Kidney epithelial cell (primary cell): ENCODE results near the gene DRICH1. TPM values are rescaled to one million over a fixed set of nuclear protein-coding genes. Genes with fewer than 3 reads are reported as not detected.
"Not testable (repeated sequence)": the region's sequence is repeated elsewhere in the genome, so short reads cannot be mapped to it uniquely, and the experiment has no call there.

Source experiments
- DNase-seq: peaks from one replicate; pipeline ENCODE4 v3.0.0-alpha.2; 2010; ENCODE audit warnings: low read depth
- H3K27me3 ChIP-seq: 2 replicates; pipeline ENCODE4 v1.6.0; 2011; ENCODE audit warnings: low read length; ENCODE audit not compliant: control insufficient read depth, insufficient read depth
- H3K36me3 ChIP-seq: 2 replicates; pipeline ENCODE4 v1.5.1; 2011; ENCODE audit warnings: low read length; ENCODE audit not compliant: control insufficient read depth, insufficient read depth
- H3K4me3 ChIP-seq: 2 replicates; pipeline ENCODE4 v1.5.1; 2011; ENCODE audit warnings: low read depth, mild to moderate bottlenecking, control low read depth, low read length
- total RNA-seq: library from RNA; depleted of rRNA; stranded (reverse); fragments of >200 nt; gene quantifications from 2 replicates; pipeline ENCODE4 v1.2.3, GENCODE V29; 2015
- TF ChIP-seq, protein P1 (sequence below): IDR thresholded peaks from 2 replicates; pipeline ENCODE4 v1.5.1; 2011; ENCODE audit warnings: mild to moderate bottlenecking, moderate library complexity, low read length, control low read depth, inconsistent platforms; ENCODE audit not compliant: insufficient read depth, poor library complexity, severe bottlenecking

The DRICH1 gene
- total RNA-seq, 1 donor from 2014 or later, result not detected

DNA sequence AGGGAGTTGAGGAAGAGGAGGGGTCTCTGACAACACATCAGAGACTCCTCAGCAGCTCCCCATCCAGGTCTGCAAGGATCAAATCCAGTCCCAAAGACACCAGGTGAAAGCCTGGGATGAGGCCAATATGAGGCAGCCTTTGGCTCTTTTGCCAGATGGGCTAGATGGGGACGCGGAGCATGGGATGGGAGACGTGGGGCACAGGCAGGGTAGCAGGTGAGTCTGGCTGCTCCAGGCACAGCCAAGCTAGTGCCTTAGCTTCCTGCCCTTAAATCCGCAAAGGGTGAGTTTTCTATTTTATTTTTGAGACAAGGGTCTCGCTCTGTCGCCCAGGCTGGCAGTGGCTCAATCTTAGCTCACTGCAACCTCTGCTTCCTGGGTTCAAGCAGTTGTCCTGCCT, 19.6 kb upstream of the DRICH1 start:
- no peak overlapping the region for H3K4me3 ChIP-seq
- H3K27me3 ChIP-seq, result no peaks in the 10 kb centered on the region
- TF ChIP-seq, protein P1, sequence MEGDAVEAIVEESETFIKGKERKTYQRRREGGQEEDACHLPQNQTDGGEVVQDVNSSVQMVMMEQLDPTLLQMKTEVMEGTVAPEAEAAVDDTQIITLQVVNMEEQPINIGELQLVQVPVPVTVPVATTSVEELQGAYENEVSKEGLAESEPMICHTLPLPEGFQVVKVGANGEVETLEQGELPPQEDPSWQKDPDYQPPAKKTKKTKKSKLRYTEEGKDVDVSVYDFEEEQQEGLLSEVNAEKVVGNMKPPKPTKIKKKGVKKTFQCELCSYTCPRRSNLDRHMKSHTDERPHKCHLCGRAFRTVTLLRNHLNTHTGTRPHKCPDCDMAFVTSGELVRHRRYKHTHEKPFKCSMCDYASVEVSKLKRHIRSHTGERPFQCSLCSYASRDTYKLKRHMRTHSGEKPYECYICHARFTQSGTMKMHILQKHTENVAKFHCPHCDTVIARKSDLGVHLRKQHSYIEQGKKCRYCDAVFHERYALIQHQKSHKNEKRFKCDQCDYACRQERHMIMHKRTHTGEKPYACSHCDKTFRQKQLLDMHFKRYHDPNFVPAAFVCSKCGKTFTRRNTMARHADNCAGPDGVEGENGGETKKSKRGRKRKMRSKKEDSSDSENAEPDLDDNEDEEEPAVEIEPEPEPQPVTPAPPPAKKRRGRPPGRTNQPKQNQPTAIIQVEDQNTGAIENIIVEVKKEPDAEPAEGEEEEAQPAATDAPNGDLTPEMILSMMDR, result no peak
- DNase-seq, result no peak
- H3K36me3 ChIP-seq, result no peaks in the 10 kb centered on the region

DNA sequence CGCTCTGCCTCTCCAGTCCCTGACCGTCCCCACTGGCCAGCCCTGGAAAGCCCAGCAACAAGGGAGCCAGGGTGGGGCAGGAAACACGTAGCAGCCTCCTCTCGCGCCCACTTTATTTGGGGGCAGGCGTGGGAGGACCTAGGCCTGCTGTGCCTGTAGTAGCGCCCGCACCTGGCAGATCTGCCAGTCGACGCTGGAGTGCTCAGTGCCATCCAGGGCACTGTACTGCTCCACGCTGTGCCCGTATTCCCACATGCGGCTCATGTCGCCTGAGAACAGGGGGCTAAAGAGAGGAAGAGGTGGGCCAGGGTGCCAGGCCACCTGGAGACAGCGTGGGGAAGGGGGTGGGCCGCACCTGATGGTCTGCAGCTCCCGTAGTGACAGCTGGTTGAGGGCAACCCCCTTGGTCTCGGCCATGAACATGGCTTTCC, 17.0 kb upstream of the DRICH1 start:
- DNase-seq, result no peak
- Histone ChIP-seq H3K27me3 (no peaks in the 10 kb centered on the region), H3K4me3 (no peak overlapping the region), H3K36me3 (no peaks in the 10 kb centered on the region)
- TF ChIP-seq, protein P1, result no peak

DNA sequence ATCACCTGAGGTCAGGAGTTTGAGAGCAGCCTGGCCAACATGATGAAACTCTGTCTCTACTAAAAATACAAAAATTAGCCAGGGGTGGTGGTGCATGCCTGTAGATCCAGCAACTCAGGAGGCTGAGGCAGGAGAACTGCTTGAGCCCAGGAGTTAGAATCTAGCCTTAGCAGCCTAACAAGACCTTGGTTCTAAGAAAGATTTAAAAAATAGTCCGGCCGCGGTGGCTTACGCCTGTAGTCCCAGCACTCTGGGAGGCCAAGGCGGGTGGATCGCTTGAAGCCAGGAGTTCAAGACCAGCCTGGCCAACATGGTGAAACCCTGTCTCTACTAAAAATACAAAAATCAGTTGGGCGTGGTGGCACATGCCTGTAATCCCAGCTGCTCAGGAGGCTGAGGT, 14.4 kb upstream of the DRICH1 start:
- H3K27me3 ChIP-seq, H3K4me3 ChIP-seq, DNase-seq, H3K36me3 ChIP-seq: not testable (repeated sequence)

DNA sequence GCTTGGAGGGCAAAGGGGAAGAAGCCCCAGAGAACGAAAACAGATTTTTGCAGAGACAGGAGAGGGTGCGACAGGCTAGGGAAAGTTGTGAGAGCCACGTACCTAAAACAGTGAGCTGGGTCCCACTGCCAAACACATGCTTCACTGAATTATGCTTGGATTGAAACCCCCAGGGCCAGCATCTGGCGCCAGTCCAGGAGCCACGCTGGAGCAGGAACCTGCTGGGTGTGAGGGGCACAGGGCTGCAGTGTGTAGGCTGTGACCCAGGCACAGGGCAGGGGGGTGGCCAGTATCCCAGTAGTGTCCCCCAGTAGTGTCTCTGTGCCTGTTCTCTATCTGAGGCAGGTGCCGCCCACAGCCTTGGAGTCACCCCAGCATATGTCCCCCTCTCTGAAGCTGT, 8.1 kb upstream of the DRICH1 start:
- H3K27me3 ChIP-seq, DNase-seq, H3K4me3 ChIP-seq, H3K36me3 ChIP-seq: not testable (repeated sequence)

DNA sequence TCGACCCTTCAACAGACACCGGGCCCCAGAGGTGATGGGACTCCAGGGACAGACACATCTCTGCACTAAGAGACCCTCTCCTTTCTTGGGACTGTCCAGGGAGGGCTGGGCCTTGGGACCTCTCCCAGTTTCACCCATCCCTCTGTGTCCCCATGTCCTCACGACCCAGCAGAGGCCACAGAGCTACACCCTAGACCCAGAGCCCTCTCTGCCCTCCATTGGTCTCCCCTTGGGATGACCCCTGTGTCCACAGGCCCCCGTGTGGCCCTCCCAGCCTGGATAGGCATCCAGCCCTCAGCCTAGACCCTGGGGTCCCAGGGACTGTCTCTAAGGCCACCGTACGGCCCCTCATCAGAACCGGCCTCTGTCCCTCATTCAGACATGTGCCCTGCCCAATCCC, 7.5 kb upstream of the DRICH1 start:
- TF ChIP-seq, protein P1, result no peak
- DNase-seq, result no peak
- no peak overlapping the region for H3K4me3 ChIP-seq
- no peaks in the 10 kb centered on the region for H3K27me3 ChIP-seq
- H3K36me3 ChIP-seq, result no peaks in the 10 kb centered on the region

DNA sequence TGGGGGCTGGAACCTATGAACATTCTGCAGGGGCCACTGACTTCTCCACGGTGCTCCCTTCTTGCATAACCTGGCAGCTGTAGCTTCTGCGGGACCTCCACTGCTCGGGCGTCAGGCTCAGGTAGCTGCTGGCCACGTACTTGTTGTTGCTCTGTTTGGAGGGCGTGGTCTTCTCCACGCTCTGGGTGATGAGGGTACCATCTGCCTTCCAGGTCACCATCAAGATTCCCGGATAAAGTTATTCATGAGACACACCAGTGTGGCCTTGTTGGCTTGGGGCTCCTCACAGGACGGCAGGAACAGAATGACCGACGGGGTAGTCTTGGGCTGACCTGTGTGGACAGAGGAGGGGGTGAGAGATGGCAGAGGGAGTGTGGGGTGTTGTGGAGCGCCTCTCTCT, 6.5 kb upstream of the DRICH1 start:
- no peaks in the 10 kb centered on the region for H3K36me3 ChIP-seq
- DNase-seq, result no peak
- no peaks in the 10 kb centered on the region for H3K27me3 ChIP-seq
- TF ChIP-seq, protein P1, result no peak
- no peak overlapping the region for H3K4me3 ChIP-seq

DNA sequence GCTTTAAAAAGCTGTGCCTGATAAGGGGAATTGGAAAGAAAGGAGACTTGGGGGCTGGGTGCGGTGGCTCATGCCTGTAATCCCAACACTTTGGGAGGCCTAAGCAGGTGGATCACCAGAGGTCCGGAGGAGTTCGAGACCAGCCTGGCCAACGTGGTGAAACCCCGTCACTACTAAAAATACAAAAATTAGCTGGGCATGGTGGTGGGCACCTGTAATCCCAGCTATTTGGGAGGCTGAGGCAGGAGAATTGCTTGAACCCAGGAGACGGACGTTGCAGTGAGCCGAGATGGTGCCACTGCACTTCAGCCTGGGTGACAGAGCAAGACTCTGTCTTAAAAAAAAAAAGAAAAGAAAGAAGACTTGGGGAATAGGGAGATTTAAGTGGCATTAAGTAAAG, 3.2 kb upstream of the DRICH1 start:
- not testable (repeated sequence) for DNase-seq, H3K27me3 ChIP-seq, H3K4me3 ChIP-seq, H3K36me3 ChIP-seq

DNA sequence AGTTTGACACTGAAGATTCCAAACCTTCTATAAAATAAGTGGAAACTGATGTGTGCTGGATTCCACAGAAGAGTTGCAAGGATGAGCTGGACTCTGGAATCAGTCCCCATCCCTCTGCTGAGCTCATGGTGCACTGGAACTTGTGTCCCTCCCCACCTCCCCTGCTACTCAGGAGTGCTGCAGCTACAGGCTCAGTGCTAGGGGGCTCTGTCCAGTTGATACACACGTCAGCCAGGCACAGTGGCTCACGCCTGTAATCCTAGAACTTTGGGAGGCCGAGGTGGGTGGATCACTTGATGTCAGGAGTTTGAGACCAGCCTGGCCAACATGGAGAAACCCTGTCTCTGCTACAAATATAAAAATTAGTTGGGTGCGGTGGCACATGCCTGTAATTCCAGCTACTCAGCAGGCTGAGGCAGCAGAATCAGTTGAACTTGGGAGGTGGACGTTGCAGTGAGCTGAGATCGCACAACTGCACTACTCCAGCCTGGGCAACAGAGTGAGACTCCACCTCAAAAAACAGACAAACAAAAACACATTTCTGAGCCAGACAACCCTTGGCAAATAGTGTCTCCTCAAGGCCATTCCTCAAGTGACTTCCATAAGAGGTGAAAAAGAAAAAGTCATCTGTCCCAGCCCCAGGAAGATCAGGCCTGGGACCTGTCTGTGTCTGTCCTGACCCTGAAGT, 3.9 kb downstream of the DRICH1 start:
- not testable (repeated sequence) for H3K27me3 ChIP-seq, DNase-seq, H3K4me3 ChIP-seq, H3K36me3 ChIP-seq
